Measurements from ENCODE around the gene CD82. TPM values are rescaled to one million over a fixed set of nuclear protein-coding genes. Genes with fewer than 3 reads are reported as not detected.

Gene CD82
- polyA plus RNA-seq, 1 donor from 2014 or later, result 0.84 TPM

DNA sequence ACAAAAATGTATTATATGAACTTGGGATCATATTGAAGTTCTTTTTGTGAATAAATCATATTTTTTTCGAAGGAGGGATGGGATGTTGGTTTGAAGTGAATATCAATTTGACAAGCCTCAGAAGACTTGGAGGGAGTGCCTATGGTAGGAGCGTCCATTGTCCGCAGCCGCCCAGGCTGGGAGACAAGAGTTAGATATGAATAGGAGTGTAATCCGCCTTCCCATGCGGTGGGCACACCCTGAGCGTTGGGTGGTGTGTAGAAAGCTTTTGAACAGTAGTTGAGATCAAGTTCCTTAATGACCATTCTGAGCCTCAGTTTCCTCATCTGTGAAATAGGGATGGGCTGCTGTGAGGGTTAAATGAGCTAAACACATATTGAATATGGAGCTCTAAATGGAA lies 7.0 kb downstream of the CD82 start (continued):
- TF ChIP-seq SMC3 (conservative IDR thresholded peaks at IDR 0.05; ENCODE audit: poor library complexity), result no peak
- no peak for TF ChIP-seq EZH2 (IDR thresholded peaks at IDR 0.05; ENCODE audit: borderline replicate concordance, insufficient read depth, low read length, poor library complexity, severe bottlenecking)

DNA sequence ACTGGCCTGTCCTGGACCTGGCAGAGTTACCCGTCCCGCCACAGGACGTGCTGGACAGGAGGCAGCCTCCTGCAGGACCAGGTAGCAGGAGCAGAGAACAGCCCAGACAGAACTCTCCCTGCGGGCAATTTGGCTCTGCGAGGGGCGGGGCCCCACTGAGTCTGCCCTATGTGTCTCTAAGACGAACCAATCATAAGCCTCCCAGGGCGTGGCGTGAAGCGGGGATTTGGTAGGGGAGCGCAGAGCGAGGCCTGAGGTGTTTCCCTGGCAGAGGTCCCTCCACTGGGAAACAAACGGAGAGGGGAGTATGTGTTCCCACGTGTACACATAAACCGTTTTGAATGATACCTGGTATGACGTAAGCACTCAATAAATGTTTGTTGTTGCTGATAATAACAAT lies 7.4 kb downstream of the CD82 start:
- Histone ChIP-seq H3F3A (ENCODE audit: insufficient read depth, low read length, poor library complexity, severe bottlenecking) (no peaks in the 10 kb centered on the region), H3K4me3 (ENCODE audit: low read length) (no peak overlapping the region), H3K4me2 (ENCODE audit: low read length) (no peak overlapping the region), H3K36me3 (ENCODE audit: insufficient read depth, low read length) (no peaks in the 10 kb centered on the region), H3K27ac (ENCODE audit: low read length) (no peak overlapping the region), H2AFZ (ENCODE audit: low read depth, low read length) (no peak overlapping the region), H3K9ac (ENCODE audit: low read length) (no peak overlapping the region), H3K79me2 (replicated peaks; ENCODE audit: insufficient read depth, low read length) (peaks cover 11% of the 10 kb centered on the region), H3K27me3 (ENCODE audit: insufficient read depth, low read depth, low read length) (no peaks in the 10 kb centered on the region), H4K20me1 (ENCODE audit: insufficient read depth) (no peaks in the 10 kb centered on the region), H3K9me2 (ENCODE audit: insufficient read depth, low read length) (no peaks in the 10 kb centered on the region), H3K9me3 (ENCODE audit: low read length) (no peaks in the 10 kb centered on the region)
- TF ChIP-seq RAD21 (conservative IDR thresholded peaks at IDR 0.05) (no peak), POLR2AphosphoS5 (IDR thresholded peaks at IDR 0.05) (no peak), TAF1 (IDR thresholded peaks at IDR 0.05; ENCODE audit: low read depth) (no peak), EP300 (conservative IDR thresholded peaks at IDR 0.05; ENCODE audit: poor library complexity, severe bottlenecking) (no peak), SMC3 (conservative IDR thresholded peaks at IDR 0.05; ENCODE audit: poor library complexity) (no peak), MXI1 (conservative IDR thresholded peaks at IDR 0.05; ENCODE audit: poor library complexity, severe bottlenecking) (no peak), EZH2 (IDR thresholded peaks at IDR 0.05; ENCODE audit: borderline replicate concordance, insufficient read depth, low read length, poor library complexity, severe bottlenecking) (no peak)
- TF ChIP-seq, protein P1, sequence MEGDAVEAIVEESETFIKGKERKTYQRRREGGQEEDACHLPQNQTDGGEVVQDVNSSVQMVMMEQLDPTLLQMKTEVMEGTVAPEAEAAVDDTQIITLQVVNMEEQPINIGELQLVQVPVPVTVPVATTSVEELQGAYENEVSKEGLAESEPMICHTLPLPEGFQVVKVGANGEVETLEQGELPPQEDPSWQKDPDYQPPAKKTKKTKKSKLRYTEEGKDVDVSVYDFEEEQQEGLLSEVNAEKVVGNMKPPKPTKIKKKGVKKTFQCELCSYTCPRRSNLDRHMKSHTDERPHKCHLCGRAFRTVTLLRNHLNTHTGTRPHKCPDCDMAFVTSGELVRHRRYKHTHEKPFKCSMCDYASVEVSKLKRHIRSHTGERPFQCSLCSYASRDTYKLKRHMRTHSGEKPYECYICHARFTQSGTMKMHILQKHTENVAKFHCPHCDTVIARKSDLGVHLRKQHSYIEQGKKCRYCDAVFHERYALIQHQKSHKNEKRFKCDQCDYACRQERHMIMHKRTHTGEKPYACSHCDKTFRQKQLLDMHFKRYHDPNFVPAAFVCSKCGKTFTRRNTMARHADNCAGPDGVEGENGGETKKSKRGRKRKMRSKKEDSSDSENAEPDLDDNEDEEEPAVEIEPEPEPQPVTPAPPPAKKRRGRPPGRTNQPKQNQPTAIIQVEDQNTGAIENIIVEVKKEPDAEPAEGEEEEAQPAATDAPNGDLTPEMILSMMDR (IDR thresholded peaks at IDR 0.05; ENCODE audit: poor library complexity, severe bottlenecking), result no peak
- TF ChIP-seq, protein P2, sequence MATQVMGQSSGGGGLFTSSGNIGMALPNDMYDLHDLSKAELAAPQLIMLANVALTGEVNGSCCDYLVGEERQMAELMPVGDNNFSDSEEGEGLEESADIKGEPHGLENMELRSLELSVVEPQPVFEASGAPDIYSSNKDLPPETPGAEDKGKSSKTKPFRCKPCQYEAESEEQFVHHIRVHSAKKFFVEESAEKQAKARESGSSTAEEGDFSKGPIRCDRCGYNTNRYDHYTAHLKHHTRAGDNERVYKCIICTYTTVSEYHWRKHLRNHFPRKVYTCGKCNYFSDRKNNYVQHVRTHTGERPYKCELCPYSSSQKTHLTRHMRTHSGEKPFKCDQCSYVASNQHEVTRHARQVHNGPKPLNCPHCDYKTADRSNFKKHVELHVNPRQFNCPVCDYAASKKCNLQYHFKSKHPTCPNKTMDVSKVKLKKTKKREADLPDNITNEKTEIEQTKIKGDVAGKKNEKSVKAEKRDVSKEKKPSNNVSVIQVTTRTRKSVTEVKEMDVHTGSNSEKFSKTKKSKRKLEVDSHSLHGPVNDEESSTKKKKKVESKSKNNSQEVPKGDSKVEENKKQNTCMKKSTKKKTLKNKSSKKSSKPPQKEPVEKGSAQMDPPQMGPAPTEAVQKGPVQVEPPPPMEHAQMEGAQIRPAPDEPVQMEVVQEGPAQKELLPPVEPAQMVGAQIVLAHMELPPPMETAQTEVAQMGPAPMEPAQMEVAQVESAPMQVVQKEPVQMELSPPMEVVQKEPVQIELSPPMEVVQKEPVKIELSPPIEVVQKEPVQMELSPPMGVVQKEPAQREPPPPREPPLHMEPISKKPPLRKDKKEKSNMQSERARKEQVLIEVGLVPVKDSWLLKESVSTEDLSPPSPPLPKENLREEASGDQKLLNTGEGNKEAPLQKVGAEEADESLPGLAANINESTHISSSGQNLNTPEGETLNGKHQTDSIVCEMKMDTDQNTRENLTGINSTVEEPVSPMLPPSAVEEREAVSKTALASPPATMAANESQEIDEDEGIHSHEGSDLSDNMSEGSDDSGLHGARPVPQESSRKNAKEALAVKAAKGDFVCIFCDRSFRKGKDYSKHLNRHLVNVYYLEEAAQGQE (IDR thresholded peaks at IDR 0.05; ENCODE audit: borderline replicate concordance), result no peak

DNA sequence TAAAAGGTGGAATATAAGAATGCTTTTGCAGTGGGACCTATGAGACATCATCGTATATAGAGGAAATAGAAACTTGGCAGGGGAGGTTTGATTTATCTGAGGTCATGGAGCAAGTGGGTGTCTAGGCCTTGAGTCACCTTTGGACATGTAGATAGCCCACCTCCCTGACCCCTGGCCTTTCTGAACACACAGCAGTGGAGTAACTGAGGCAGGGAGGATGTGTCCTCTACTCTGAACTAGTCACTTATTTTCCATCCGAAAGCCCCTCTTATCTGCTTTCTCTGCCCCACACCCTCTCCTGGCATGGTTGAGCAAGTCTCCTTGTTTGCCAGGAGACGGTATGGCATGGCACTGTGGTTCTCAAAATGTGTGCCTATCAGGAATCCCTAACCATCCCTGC lies 7.9 kb downstream of the CD82 start:
- Histone ChIP-seq H2AFZ (ENCODE audit: low read depth, low read length) (no peak overlapping the region), H3K4me2 (ENCODE audit: low read length) (no peak overlapping the region), H3K9me2 (ENCODE audit: insufficient read depth, low read length) (no peaks in the 10 kb centered on the region), H3K36me3 (ENCODE audit: insufficient read depth, low read length) (no peaks in the 10 kb centered on the region), H3K79me2 (replicated peaks; ENCODE audit: insufficient read depth, low read length) (peaks cover 9% of the 10 kb centered on the region), H3K27ac (ENCODE audit: low read length) (no peak overlapping the region), H3K9me3 (ENCODE audit: low read length) (no peaks in the 10 kb centered on the region), H4K20me1 (ENCODE audit: insufficient read depth) (no peaks in the 10 kb centered on the region), H3K27me3 (ENCODE audit: insufficient read depth, low read depth, low read length) (no peaks in the 10 kb centered on the region), H3K9ac (ENCODE audit: low read length) (no peak overlapping the region), H3F3A (ENCODE audit: insufficient read depth, low read length, poor library complexity, severe bottlenecking) (no peaks in the 10 kb centered on the region), H3K4me3 (ENCODE audit: low read length) (no peak overlapping the region)
- no peak for TF ChIP-seq EZH2 (IDR thresholded peaks at IDR 0.05; ENCODE audit: borderline replicate concordance, insufficient read depth, low read length, poor library complexity, severe bottlenecking)
- no peak for TF ChIP-seq SMC3 (conservative IDR thresholded peaks at IDR 0.05; ENCODE audit: poor library complexity)
- TF ChIP-seq, protein P2 (IDR thresholded peaks at IDR 0.05; ENCODE audit: borderline replicate concordance), result no peak
- TF ChIP-seq RAD21 (conservative IDR thresholded peaks at IDR 0.05), result no peak
- no peak for TF ChIP-seq TAF1 (IDR thresholded peaks at IDR 0.05; ENCODE audit: low read depth)
- TF ChIP-seq POLR2AphosphoS5 (IDR thresholded peaks at IDR 0.05), result no peak
- TF ChIP-seq, protein P1 (IDR thresholded peaks at IDR 0.05; ENCODE audit: poor library complexity, severe bottlenecking), result no peak

Data from neural cell (in vitro differentiated cells).